GM18870 (cell line): Measurements from ENCODE around the gene TMEM186.
"Not testable (repeated sequence)": the region's sequence is repeated elsewhere in the genome, so short reads cannot be mapped to it uniquely, and the experiment has no call there.

Experiments used
- ATAC-seq: cut with Tn5 transposase; IDR thresholded peaks from one replicate; pipeline ENCODE4 v1.9.1; 2021; ENCODE audit warnings: moderate library complexity; ENCODE audit not compliant: unreplicated experiment

The TMEM186 gene

GRCh38 chr16:8814095-8814806 is 16.8 kb upstream of the TMEM186 start:
- ATAC-seq: no peak

GRCh38 chr16:8812162-8812843 is 14.9 kb upstream of the TMEM186 start:
- ATAC-seq: no peak

GRCh38 chr16:8808613-8809353 is 11.3 kb upstream of the TMEM186 start:
- no peak for ATAC-seq

GRCh38 chr16:8808009-8808408 is 10.6 kb upstream of the TMEM186 start:
- no peak for ATAC-seq

GRCh38 chr16:8807189-8807588 is 9.8 kb upstream of the TMEM186 start:
- no peak for ATAC-seq

- no peak for ATAC-seq
Observed at GRCh38 chr16:8806272-8806983, 9.0 kb upstream of the TMEM186 start.

- no peak for ATAC-seq
Observed at GRCh38 chr16:8804313-8804712, 6.9 kb upstream of the TMEM186 start.

GRCh38 chr16:8803733-8804132 is 6.3 kb upstream of the TMEM186 start:
- ATAC-seq: not testable (repeated sequence)

GRCh38 chr16:8801701-8802100 is 4.3 kb upstream of the TMEM186 start:
- ATAC-seq: no peak

- no peak for ATAC-seq
Observed at GRCh38 chr16:8798535-8799157, 1.2 kb upstream of the TMEM186 start.

- ATAC-seq: peak; percentile 2
Observed at GRCh38 chr16:8798174-8798527, 712 bp upstream of the TMEM186 start.

GRCh38 chr16:8796469-8797363 is 723 bp downstream of the TMEM186 start:
- ATAC-seq: peak; percentile 7

GRCh38 chr16:8795818-8796217 is 1.6 kb downstream of the TMEM186 start:
- no peak for ATAC-seq

- ATAC-seq: no peak
Observed at GRCh38 chr16:8795091-8795490, 2.3 kb downstream of the TMEM186 start.

- no peak for ATAC-seq
Observed at GRCh38 chr16:8788578-8789172, 8.8 kb downstream of the TMEM186 start.

GRCh38 chr16:8786316-8786715 is 11.1 kb downstream of the TMEM186 start:
- ATAC-seq: not testable (repeated sequence)

- no peak for ATAC-seq
Observed at GRCh38 chr16:8785408-8785807, 12.0 kb downstream of the TMEM186 start.

GRCh38 chr16:8782673-8783072 is 14.8 kb downstream of the TMEM186 start:
- ATAC-seq: no peak

GRCh38 chr16:8781797-8782196 is 15.6 kb downstream of the TMEM186 start:
- no peak for ATAC-seq
